Measurements from ENCODE around the gene ZFAND3.

Gene ZFAND3

DNA sequence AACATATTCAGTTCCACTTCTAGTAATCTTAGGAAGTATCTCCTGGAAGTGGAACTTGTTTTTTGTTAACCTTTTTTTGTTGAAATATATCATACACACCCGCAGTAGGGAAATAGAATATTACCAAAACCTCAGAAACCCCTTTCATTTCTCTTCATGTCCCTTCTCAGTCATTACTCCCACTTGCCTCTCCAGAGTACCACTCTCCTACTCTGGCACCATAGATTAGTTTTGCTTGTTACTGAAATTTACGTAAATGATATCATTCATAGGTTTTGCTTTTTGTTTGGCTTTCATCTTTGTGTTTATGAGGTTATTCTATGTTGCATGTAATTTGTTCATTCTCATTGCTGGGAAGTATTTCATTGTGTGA, 52.8 kb downstream of the ZFAND3 start:
- Histone ChIP-seq H3K36me3 (no peaks in the 10 kb centered on the region), H3K4me3 (ENCODE audit: low read depth, low read length) (no peak overlapping the region), H3K9me3 (no peaks in the 10 kb centered on the region), H3K27me3 (peaks cover 3% of the 10 kb centered on the region; the same call in 1 of the 2 replicates), H3K4me1 (no peaks in the 10 kb centered on the region; the same call in 1 of the 2 replicates)
- TF ChIP-seq, protein P1, sequence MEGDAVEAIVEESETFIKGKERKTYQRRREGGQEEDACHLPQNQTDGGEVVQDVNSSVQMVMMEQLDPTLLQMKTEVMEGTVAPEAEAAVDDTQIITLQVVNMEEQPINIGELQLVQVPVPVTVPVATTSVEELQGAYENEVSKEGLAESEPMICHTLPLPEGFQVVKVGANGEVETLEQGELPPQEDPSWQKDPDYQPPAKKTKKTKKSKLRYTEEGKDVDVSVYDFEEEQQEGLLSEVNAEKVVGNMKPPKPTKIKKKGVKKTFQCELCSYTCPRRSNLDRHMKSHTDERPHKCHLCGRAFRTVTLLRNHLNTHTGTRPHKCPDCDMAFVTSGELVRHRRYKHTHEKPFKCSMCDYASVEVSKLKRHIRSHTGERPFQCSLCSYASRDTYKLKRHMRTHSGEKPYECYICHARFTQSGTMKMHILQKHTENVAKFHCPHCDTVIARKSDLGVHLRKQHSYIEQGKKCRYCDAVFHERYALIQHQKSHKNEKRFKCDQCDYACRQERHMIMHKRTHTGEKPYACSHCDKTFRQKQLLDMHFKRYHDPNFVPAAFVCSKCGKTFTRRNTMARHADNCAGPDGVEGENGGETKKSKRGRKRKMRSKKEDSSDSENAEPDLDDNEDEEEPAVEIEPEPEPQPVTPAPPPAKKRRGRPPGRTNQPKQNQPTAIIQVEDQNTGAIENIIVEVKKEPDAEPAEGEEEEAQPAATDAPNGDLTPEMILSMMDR (IDR thresholded peaks at IDR 0.05; ENCODE audit: low read depth, low read length), result no peak
- DNase-seq, result no peak

DNA sequence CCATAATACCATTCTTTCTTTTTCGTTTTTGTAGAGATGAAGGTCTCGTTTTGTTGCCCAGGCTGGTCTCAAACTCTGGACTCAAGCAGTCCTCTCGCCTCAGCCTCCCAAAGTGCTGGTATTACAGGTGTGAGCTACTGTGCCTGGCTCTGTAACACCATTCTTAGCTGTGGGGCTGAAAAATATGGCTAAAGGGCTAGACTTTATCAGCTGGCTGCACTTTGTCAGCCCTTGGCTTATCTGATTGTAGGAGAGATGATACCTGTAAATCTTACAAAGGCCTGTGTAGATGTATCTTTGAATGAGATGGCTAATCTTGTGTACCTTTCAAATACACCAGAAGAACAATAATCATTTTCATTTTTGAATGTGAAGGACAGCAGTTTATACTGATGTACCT, 55.2 kb downstream of the ZFAND3 start:
- H3K36me3 ChIP-seq, result no peaks in the 10 kb centered on the region
- peaks cover 3% of the 10 kb centered on the region; the same call in 1 of the 2 replicates for H3K27me3 ChIP-seq
- H3K9me3 ChIP-seq, result no peaks in the 10 kb centered on the region
- H3K4me3 ChIP-seq (ENCODE audit: low read depth, low read length), result no peak overlapping the region
- TF ChIP-seq, protein P1 (IDR thresholded peaks at IDR 0.05; ENCODE audit: low read depth, low read length), result no peak
- H3K4me1 ChIP-seq, result no peaks in the 10 kb centered on the region; the same call in 1 of the 2 replicates
- DNase-seq, result no peak

DNA sequence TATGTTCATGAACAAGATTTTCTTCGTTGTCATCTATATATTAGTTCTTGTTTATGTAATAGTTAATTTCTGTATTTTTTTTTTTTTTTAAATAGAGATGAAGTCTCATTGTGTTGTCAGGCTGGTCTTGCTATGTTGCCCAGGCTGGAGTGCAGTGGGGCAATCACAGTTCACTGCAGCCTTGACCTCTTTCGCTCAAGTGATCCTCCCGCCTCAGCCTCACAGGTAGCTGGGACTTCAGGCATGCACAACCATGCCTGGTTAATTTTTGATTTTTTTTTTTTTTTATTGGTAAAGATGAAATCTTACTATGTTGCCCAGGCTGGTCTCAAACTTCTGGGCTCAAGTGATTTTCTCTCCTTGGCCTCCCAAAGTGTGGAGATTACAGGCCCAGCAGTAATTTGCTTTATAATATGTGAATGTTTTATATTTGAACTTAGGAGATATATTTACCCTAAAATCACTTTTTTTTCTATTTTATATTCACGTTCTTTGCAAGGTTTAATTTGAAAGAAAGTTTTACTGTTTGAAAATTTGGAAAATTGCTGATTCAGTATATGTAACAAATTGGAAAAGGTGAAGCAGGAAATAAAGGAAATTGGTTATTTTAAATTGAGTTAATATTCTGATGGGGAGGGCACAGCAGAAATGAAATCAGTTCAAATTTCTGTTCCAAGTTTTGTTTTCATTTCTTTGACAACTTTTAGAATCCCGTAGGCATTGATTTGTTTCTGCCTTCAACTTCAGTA, 56.2 kb downstream of the ZFAND3 start:
- TF ChIP-seq, protein P1 (IDR thresholded peaks at IDR 0.05; ENCODE audit: low read depth, low read length), result no peak
- DNase-seq, result no peak
- Histone ChIP-seq H3K9me3 (no peaks in the 10 kb centered on the region), H3K4me1 (no peaks in the 10 kb centered on the region; the same call in 1 of the 2 replicates), H3K4me3 (ENCODE audit: low read depth, low read length) (no peak overlapping the region), H3K36me3 (no peaks in the 10 kb centered on the region), H3K27me3 (peaks cover 3% of the 10 kb centered on the region; the same call in 1 of the 2 replicates)

DNA sequence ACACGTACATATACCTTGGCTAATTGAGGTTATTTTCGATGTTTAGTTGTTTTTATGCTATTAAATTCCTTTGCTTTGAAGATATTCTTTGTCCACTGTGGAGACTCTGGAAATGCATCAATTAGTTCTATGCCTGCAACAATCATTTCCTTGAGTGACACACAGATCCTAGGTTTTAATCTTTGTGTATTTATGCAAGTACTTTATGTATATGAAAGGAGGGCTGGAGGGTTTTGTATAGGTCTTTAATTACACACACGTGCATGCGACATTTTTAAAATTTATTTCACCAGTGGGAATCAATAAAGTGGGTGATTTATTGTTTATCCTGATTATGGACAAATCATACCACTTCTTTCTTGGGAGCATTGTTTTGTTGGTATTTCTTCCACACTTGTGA, 57.3 kb downstream of the ZFAND3 start:
- TF ChIP-seq, protein P1 (IDR thresholded peaks at IDR 0.05; ENCODE audit: low read depth, low read length), result no peak

DNA sequence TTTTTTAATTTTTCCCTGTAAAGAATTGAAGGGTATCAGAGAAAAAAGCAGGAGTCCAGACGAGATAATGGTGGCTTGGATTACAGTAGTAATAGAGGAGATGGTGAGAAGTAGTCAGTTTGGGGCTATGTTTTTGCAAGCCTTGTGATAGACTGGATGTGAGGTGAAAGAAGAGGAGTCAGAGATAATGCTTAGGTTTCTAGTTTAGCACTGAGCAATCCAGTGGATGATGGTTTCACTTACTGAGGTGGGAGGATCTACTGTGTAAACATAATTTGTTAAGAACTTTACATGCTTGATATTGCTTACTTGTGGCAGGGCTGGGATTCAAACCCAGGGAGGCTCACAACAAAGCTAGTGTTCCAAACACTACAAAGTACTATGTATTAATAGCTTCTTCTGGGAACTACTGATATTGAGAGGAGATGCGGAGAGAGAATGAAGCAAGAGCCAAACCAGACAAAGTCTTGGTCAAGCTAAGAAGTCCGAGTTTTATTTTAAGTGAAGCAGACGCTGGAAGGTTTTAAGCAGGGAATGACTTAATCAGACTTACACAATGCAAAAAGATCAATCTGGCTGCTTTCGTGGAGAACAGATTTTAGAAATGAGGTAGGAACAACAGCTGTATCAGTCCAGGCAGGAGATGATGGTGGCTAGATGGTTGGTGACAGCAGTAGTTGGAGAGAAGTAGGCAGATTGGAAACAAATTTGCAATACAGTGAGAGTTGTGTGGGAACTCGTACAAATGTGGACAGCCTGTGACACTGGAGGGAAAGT, 58.0 kb downstream of the ZFAND3 start:
- Histone ChIP-seq H3K4me1 (no peaks in the 10 kb centered on the region; the same call in 1 of the 2 replicates), H3K27me3 (peaks cover 3% of the 10 kb centered on the region; the same call in 1 of the 2 replicates), H3K9me3 (no peaks in the 10 kb centered on the region), H3K36me3 (no peaks in the 10 kb centered on the region), H3K4me3 (ENCODE audit: low read depth, low read length) (no peak overlapping the region)
- no peak for DNase-seq
- TF ChIP-seq, protein P1 (IDR thresholded peaks at IDR 0.05; ENCODE audit: low read depth, low read length), result no peak

More for the DNA sequence above, 57.3 kb downstream of the ZFAND3 start:
- no peak for DNase-seq
- H3K4me3 ChIP-seq (ENCODE audit: low read depth, low read length), result no peak overlapping the region
- peaks cover 3% of the 10 kb centered on the region; the same call in 1 of the 2 replicates for H3K27me3 ChIP-seq
- no peaks in the 10 kb centered on the region; the same call in none of the 2 replicates for H3K4me1 ChIP-seq
- no peaks in the 10 kb centered on the region for H3K9me3 ChIP-seq
- no peaks in the 10 kb centered on the region for H3K36me3 ChIP-seq
